Measurements from ENCODE around the gene DSCAML1.

The DSCAML1 gene

DNA sequence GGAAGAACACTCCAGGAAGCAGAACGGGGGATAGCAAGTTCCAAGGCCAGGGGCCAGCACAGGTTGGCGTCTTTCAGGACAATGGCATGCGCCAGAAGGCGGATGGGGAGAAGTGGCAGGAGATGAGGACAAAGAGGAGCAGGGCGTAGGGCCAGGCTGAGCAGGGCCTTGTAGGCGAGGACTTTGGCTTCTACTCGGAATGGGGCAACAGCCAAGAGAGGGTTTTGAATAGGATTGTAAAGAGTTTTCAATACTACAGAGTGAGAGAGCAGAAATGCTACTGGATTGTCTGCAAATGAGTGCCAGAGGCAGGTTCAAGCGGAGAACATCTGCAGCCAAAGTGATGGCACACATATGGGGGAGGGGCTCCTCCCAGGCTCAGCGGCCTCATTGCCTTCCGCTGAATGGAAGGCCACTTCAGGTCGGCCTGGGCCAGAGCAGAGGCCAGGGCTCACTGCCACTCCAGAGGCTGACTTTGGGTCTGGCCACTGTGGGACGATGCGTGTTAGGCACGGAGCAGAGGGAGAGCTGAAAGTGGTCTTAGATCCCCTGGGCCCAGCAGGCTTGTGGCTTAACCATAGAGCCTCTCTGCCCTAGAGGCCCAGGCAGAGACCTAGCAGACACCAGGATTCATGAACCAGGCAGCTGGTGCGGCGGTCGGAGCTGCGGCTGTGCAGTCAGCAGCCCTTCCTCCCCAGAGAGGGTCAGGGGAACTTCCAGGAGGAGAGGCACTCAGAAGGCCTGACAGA lies 118.2 kb downstream of the DSCAML1 start:
- H3K4me3 ChIP-seq (replicated peaks; ENCODE audit: low read depth, low read length), result no peak overlapping the region
- no peak for DNase-seq (ENCODE audit: low read depth)
- TF ChIP-seq, protein P1, sequence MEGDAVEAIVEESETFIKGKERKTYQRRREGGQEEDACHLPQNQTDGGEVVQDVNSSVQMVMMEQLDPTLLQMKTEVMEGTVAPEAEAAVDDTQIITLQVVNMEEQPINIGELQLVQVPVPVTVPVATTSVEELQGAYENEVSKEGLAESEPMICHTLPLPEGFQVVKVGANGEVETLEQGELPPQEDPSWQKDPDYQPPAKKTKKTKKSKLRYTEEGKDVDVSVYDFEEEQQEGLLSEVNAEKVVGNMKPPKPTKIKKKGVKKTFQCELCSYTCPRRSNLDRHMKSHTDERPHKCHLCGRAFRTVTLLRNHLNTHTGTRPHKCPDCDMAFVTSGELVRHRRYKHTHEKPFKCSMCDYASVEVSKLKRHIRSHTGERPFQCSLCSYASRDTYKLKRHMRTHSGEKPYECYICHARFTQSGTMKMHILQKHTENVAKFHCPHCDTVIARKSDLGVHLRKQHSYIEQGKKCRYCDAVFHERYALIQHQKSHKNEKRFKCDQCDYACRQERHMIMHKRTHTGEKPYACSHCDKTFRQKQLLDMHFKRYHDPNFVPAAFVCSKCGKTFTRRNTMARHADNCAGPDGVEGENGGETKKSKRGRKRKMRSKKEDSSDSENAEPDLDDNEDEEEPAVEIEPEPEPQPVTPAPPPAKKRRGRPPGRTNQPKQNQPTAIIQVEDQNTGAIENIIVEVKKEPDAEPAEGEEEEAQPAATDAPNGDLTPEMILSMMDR (IDR thresholded peaks at IDR 0.05; ENCODE audit: low read length, missing control alignments), result no peak

DNA sequence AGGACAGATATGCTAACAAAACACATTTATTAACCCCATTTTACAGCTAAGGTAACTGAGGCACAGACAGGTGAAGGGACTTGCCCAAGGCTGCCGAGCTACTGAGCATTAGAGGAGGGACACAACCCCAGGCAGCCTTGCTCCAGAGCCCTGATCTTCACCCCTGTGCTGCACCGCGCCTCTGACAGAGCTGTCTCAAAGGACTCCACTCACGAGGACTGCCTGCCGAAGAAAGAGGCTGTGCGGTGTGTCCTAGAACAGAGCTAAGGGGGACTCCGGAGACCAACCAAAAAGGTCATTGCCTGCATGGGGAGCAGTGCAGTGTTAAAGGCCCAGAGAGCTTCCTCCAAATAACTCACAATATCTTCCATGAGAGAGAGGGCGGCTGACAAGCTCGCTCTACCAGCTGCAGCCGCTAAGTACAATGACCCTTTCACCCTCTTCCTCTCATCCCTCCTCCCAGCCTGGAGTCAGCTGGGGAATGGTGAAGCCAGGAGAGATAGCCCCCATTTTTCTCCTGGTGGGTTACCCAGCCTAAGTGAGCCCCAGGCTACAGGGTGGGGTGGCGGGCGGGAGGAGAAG lies 119.2 kb downstream of the DSCAML1 start:
- TF ChIP-seq, protein P1 (IDR thresholded peaks at IDR 0.05; ENCODE audit: low read length, missing control alignments), result no peak
- no peak overlapping the region for H3K4me3 ChIP-seq (replicated peaks; ENCODE audit: low read depth, low read length)
- no peak for DNase-seq (ENCODE audit: low read depth)

DNA sequence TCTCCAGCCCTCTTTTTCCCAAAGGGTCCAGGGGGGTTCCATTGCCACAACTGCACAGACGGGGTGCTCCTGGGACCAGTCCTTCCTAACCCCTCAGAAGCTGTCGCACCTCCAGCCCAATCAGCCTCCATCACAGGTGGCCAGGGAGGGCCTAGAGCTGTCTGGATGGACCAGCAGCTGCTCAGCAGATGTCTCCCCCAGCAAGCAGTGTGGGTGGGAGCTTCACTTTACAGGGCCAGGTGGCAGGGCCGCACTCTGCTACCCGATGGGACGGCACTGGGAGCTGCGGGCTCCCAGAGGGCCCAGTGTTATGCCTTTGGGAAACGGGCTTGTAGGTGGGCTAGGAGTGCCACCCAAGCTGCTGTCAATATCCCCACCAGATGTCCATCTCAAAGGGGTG lies 120.5 kb downstream of the DSCAML1 start:
- H3K4me3 ChIP-seq (replicated peaks; ENCODE audit: low read depth, low read length), result no peak overlapping the region
- TF ChIP-seq, protein P1 (IDR thresholded peaks at IDR 0.05; ENCODE audit: low read length, missing control alignments), result no peak
- DNase-seq (ENCODE audit: low read depth), result no peak

DNA sequence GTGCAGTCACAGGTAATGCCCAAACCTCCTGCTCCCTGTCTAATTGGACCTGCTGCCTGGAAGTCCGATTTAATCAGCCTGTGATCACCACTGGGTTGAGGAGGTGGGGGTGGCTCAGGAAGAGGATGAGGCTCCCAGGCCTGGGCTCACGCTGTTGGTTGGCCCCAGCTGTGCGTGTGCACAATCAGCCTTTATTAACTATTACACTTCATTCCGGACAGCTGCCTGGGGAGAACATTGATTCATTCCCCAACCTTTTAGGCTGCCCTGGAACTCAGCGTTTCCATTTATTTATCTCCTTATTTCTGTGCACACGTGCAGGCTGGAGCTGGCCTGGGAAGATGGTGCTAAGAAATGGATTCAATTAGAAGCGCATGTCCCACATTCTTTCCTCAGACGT lies 123.4 kb downstream of the DSCAML1 start:
- no peak overlapping the region for H3K4me3 ChIP-seq (replicated peaks; ENCODE audit: low read depth, low read length)
- no peak for DNase-seq (ENCODE audit: low read depth)
- TF ChIP-seq, protein P1 (IDR thresholded peaks at IDR 0.05; ENCODE audit: low read length, missing control alignments), result no peak

DNA sequence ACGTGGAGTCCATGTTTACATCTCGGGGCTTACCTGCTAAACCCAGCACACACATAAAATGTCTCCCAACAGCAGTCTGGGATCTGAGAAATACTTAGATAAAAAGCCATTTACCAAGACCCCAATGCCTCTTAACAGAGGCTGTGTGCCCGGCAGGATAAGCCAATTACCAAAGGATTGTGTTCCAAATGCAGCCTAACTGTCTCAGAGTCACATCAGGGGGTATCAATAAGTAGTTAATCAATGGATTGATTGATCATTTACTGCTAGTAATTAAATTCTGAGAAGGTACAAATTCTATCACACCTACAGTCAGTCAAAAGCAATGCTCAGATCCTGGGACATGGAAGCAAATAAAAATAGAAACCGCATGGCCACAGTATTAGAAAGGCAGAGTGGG lies 125.6 kb downstream of the DSCAML1 start:
- no peak overlapping the region for H3K4me3 ChIP-seq (replicated peaks; ENCODE audit: low read depth, low read length)
- DNase-seq (ENCODE audit: low read depth), result no peak
- TF ChIP-seq, protein P1 (IDR thresholded peaks at IDR 0.05; ENCODE audit: low read length, missing control alignments), result no peak

DNA sequence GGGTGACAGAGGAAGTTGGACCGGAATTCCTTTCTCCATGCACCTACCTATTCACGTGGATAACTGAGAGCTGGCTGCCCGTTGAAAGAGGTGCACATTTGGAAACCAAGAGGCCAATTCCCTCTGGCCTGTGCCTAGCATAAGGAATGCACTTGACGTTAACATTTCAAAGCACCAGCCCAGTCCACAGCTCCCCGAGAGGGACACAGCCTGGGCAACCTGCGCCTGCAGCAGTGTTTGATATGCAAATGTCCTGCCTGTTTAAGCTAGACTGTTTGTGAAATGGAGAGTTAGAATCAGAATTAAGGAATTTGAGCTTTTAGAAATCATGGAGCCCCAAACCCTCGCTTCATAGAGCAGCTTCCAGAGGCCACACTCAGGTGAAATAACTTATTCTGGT lies 126.1 kb downstream of the DSCAML1 start:
- no peak for DNase-seq (ENCODE audit: low read depth)
- TF ChIP-seq, protein P1 (IDR thresholded peaks at IDR 0.05; ENCODE audit: low read length, missing control alignments), result no peak
- no peak overlapping the region for H3K4me3 ChIP-seq (replicated peaks; ENCODE audit: low read depth, low read length)

DNA sequence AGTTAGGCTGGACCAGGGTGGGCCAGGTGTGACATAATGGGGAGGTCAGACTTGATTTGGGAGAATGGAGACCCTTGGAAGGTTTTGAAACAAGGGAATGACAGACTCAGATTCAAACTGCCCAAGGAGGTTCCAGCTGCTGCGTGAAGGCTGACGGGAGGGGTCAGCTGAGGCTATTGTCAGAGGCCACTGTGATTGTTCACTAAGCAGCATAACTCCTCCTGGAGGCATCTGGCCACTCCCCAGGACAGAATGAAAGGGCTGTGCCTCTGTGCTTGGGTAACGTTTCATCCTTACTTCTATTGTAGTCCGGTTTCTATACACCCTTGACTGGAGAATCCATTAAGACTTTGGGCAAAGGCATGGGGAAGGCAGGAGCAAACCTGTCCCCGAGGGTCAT lies 126.6 kb downstream of the DSCAML1 start:
- no peak for DNase-seq (ENCODE audit: low read depth)
- TF ChIP-seq, protein P1 (IDR thresholded peaks at IDR 0.05; ENCODE audit: low read length, missing control alignments), result no peak
- H3K4me3 ChIP-seq (replicated peaks; ENCODE audit: low read depth, low read length), result no peak overlapping the region
